ENCODE data around the gene CERS4. TPM values are rescaled to one million over a fixed set of nuclear protein-coding genes. Genes with fewer than 3 reads are reported as not detected.

The CERS4 gene
- total and polyA plus RNA-seq, 4 donors = 14.4 to 33.7 (median 24.4) TPM

Other genes starting within 250 kb of the CERS4 start
- 10 to 100 TPM; 48.5 to 48.9 TPM for gene ELAVL1, start 203.7 kb upstream of the CERS4 start, total RNA-seq
- gene ELAVL1, start 203.7 kb upstream of the CERS4 start, polyA plus RNA-seq = 10 to 100 TPM in 1 of 2 donors, 1 to 10 TPM in 1; 8.1 to 24.2 TPM
- gene CCL25, start 156.6 kb upstream of the CERS4 start, total RNA-seq = not detected
- 10 to 100 TPM in 1 of 2 donors, not detected in 1; 25.2 TPM for gene CCL25, start 156.6 kb upstream of the CERS4 start, polyA plus RNA-seq
- gene FBN3, start 59.8 kb upstream of the CERS4 start, total RNA-seq = not detected
- not detected for gene FBN3, start 59.8 kb upstream of the CERS4 start, polyA plus RNA-seq
- gene CD320, start 99.0 kb downstream of the CERS4 start, total RNA-seq = 10 to 100 TPM; 25.5 to 28.0 TPM
- gene CD320, start 99.0 kb downstream of the CERS4 start, polyA plus RNA-seq = 10 to 100 TPM; 17.3 to 42.6 TPM
- gene NDUFA7, start 112.0 kb downstream of the CERS4 start, total RNA-seq = 10 to 100 TPM; 18.9 to 19.6 TPM
- 10 to 100 TPM; 33.8 to 53.0 TPM for gene NDUFA7, start 112.0 kb downstream of the CERS4 start, polyA plus RNA-seq
- gene RPS28, start 112.1 kb downstream of the CERS4 start, total RNA-seq = 100 to 1,000 TPM; 875 to 981 TPM
- gene RPS28, start 112.1 kb downstream of the CERS4 start, polyA plus RNA-seq = 100 to 1,000 TPM; 405 to 553 TPM
- gene KANK3, start 133.9 kb downstream of the CERS4 start, total RNA-seq = 10 to 100 TPM; 15.9 to 23.9 TPM
- gene KANK3, start 133.9 kb downstream of the CERS4 start, polyA plus RNA-seq = 1 to 10 TPM in 1 of 2 donors, under 1 TPM in 1; 0.50 to 1.8 TPM
- gene ANGPTL4, start 154.8 kb downstream of the CERS4 start, total RNA-seq = 10 to 100 TPM; 39.9 to 45.1 TPM
- gene ANGPTL4, start 154.8 kb downstream of the CERS4 start, polyA plus RNA-seq = 10 to 100 TPM; 10.1 to 19.5 TPM
- 100 to 1,000 TPM; 119 TPM for gene RAB11B, start 181.0 kb downstream of the CERS4 start, total RNA-seq
- 100 to 1,000 TPM in 1 of 2 donors, 10 to 100 TPM in 1; 68.6 to 116 TPM for gene RAB11B, start 181.0 kb downstream of the CERS4 start, polyA plus RNA-seq
- 10 to 100 TPM; 61.8 to 70.5 TPM for gene MARCHF2, start 203.9 kb downstream of the CERS4 start, total RNA-seq
- 10 to 100 TPM; 50.1 to 61.7 TPM for gene MARCHF2, start 203.9 kb downstream of the CERS4 start, polyA plus RNA-seq
- 100 to 1,000 TPM; 134 to 148 TPM for gene HNRNPM, start 235.6 kb downstream of the CERS4 start, total RNA-seq
- 100 to 1,000 TPM; 106 to 112 TPM for gene HNRNPM, start 235.6 kb downstream of the CERS4 start, polyA plus RNA-seq

Measured in aorta (tissue), 4 donors.